K562 (cell line): ENCODE data around the gene TDRD9. TPM values are rescaled to one million over a fixed set of nuclear protein-coding genes. Genes with fewer than 3 reads are reported as not detected.

Experiments used
- ATAC-seq: fragments of 200-7000 bp; cut with Tn5 transposase; 3 replicates; pipeline ENCODE4 v1.9.1; 2020; ENCODE audit warnings: moderate library complexity
- BruUV-seq: library from RNA; stranded (reverse); fragments of 400-500 nt; replicated peaks from 2 replicates; lab custom pipeline; 2021; lab: Mats Ljungman, UMichigan
- CTCF ChIA-PET: fragments of 300-600 bp; formaldehyde crosslinking; extraction: SDS; loops from one replicate; lab custom pipeline; 2021; ENCODE audit warnings: low intra/inter-chr PET ratio; lab: Yijun Ruan, JAX
- POLR2A ChIA-PET: fragments of 300-600, 350-650 bp; sonication (Branson Sonifier 250); formaldehyde crosslinking; extraction: SDS; loops from one replicate; lab custom pipeline; 2021; ENCODE audit warnings: antibody characterized with exemption, inconsistent platforms; lab: Yijun Ruan, JAX
- DNase-seq, 4 experiments: peaks; one replicate each; pipeline versions ENCODE4 v3.0.0 to v3.0.0-alpha.2; 2011 to 2018; ENCODE audit warnings: low spot score in 3 of 4, mixed read lengths in 3 of 4; ENCODE audit errors: extremely low read depth in 1 of 4
- FAIRE-seq: peaks from 2 replicates; lab custom pipeline; 2011; peaks lifted over from hg19 to GRCh38; lab: Jason Lieb, UNC
- H2AFZ ChIP-seq: 2 replicates; pipeline ENCODE4 v1.6.0; 2011; ENCODE audit warnings: low read depth, low read length, control low read depth, inconsistent platforms
- H3K27ac ChIP-seq: fragments of 200-600 bp; 3 replicates; pipeline ENCODE4 v1.8.0; 2011; ENCODE audit warnings: low read depth, mild to moderate bottlenecking, control low read depth, inconsistent platforms, low read length, moderate library complexity, mixed read lengths; ENCODE audit errors: extremely low read depth
- H3K27me3 ChIP-seq, 2 experiments: fragments of 300-600 bp in 1 of 2; 2 replicates in 1 of 2; 3 replicates in 1 of 2; pipeline versions ENCODE4 v1.6.0 to v1.8.0; 2011; ENCODE audit warnings: inconsistent platforms in 2 of 2, low read length in 2 of 2, mild to moderate bottlenecking in 1 of 2, mixed read lengths in 1 of 2, moderate library complexity in 1 of 2; ENCODE audit not compliant: control insufficient read depth in 2 of 2, insufficient read depth in 2 of 2
- H3K36me3 ChIP-seq: fragments of 300-600 bp; 3 replicates; pipeline ENCODE4 v1.8.0; 2011; ENCODE audit warnings: mild to moderate bottlenecking, low read length, inconsistent platforms; ENCODE audit not compliant: control insufficient read depth, insufficient read depth
- H3K4me1 ChIP-seq, 2 experiments: fragments of 200-600 bp in 1 of 2; replicated peaks in 1 of 2; 2 replicates in 1 of 2; 3 replicates in 1 of 2; pipeline versions ENCODE4 v1.5.1 to v1.8.0; 2011; ENCODE audit warnings: inconsistent platforms in 2 of 2, low read length in 2 of 2, mild to moderate bottlenecking in 1 of 2, mixed read lengths in 1 of 2, moderate library complexity in 1 of 2; ENCODE audit not compliant: control insufficient read depth in 2 of 2, insufficient read depth in 2 of 2
- H3K4me2 ChIP-seq: 2 replicates; pipeline ENCODE4 v1.6.1; 2011; ENCODE audit warnings: low read length, control low read depth, inconsistent platforms, mixed read lengths; ENCODE audit not compliant: insufficient read depth
- H3K4me3 ChIP-seq: fragments of 200-600 bp; sonication (generic), shearing (Covaris generic); 2 replicates; pipeline ENCODE4 v1.5.1; 2016; ENCODE audit warnings: control low read depth, inconsistent platforms
- H3K79me2 ChIP-seq: fragments of 200-600 bp; 3 replicates; pipeline ENCODE4 v1.8.0; 2011; ENCODE audit warnings: low read length, inconsistent platforms; ENCODE audit not compliant: control insufficient read depth, insufficient read depth
- H3K9ac ChIP-seq, 2 experiments: 2 replicates each; pipeline versions ENCODE4 v1.6.0 to v1.6.1; 2011; ENCODE audit warnings: low read depth in 2 of 2, low read length in 2 of 2, control low read depth in 1 of 2, inconsistent platforms in 1 of 2, mild to moderate bottlenecking in 1 of 2, mixed read lengths in 1 of 2; ENCODE audit not compliant: insufficient read depth in 1 of 2
- H3K9me1 ChIP-seq: one replicate; pipeline ENCODE4 v1.6.0; 2011; ENCODE audit warnings: inconsistent platforms, mild to moderate bottlenecking, low read length, moderate library complexity; ENCODE audit not compliant: control insufficient read depth, insufficient read depth
- H3K9me3 ChIP-seq: replicated peaks from 2 replicates; pipeline ENCODE4 v1.5.1; 2011; ENCODE audit warnings: low read depth, low read length, inconsistent platforms; ENCODE audit not compliant: control insufficient read depth, insufficient read depth
- H4K20me1 ChIP-seq: replicated peaks from 2 replicates; pipeline ENCODE4 v1.6.1; 2011; ENCODE audit warnings: low read length, inconsistent platforms, mixed read lengths; ENCODE audit not compliant: control insufficient read depth, insufficient read depth
- ARID1B ChIP-seq: fragments of 450-650 bp; IDR thresholded peaks from 2 replicates; pipeline ENCODE4 v1.6.1; 2016; ENCODE audit warnings: antibody characterized with exemption, mild to moderate bottlenecking, inconsistent platforms
- E4F1 ChIP-seq: fragments of 250-450 bp; sonication (Bioruptor Pico); IDR thresholded peaks from 2 replicates; pipeline ENCODE4 v1.5.0; 2021; ENCODE audit warnings: mild to moderate bottlenecking, borderline replicate concordance
- ETS2 ChIP-seq: IDR thresholded peaks from 2 replicates; pipeline ENCODE4 v1.6.1; 2016; ENCODE audit warnings: borderline replicate concordance, missing genetic modification characterization, mild to moderate bottlenecking, moderate library complexity, missing compliant biosample characterization; ENCODE audit not compliant: poor library complexity, severe bottlenecking
- FIP1L1 ChIP-seq: fragments of 200-400 bp; formaldehyde crosslinking; IDR thresholded peaks from 2 replicates; pipeline ENCODE4 v1.6.1; 2018; ENCODE audit warnings: mild to moderate bottlenecking, low read depth, low read length; ENCODE audit not compliant: poor library complexity, severe bottlenecking
- FOXK1 ChIP-seq: sonication (generic); formaldehyde crosslinking; IDR thresholded peaks from 2 replicates; pipeline ENCODE4 v1.8.0; 2022; ENCODE audit warnings: missing genetic modification reagents, mild to moderate bottlenecking, borderline replicate concordance
- PYGO2 ChIP-seq: fragments of 450-650 bp; IDR thresholded peaks from 2 replicates; pipeline ENCODE4 v1.6.1; 2016; ENCODE audit warnings: mild to moderate bottlenecking, missing genetic modification characterization, moderate library complexity, missing compliant biosample characterization
- RFX5 ChIP-seq: IDR thresholded peaks from 2 replicates; pipeline ENCODE4 v1.6.1; 2011; ENCODE audit warnings: low read depth, mild to moderate bottlenecking, improper control_type of control experiment, low read length
- TRIM28 ChIP-seq: fragments of 450-650 bp; IDR thresholded peaks from 2 replicates; pipeline ENCODE4 v1.6.1; 2017
- TSC22D4 ChIP-seq: fragments of 450-650 bp; IDR thresholded peaks from 2 replicates; pipeline ENCODE4 v1.6.1; 2016; ENCODE audit warnings: missing genetic modification characterization, missing biosample characterization, control low read depth
- ZNF717 ChIP-seq: fragments of 250-450 bp; sonication (Bioruptor Pico); IDR thresholded peaks from 2 replicates; pipeline ENCODE4 v1.5.0; 2021
- WGBS: fragments of 100-300 bp; shearing (Covaris generic); methylation state at CpG from one replicate; pipeline ENCODE4 v1.1.6; 2016; ENCODE audit warnings: low coverage, mixed read lengths; ENCODE audit not compliant: insufficient coverage; ENCODE audit errors: missing lambda C conversion rate; 5-methylcytosine and 5-hydroxymethylcytosine counted together
- in situ Hi-C: fragments of 300-500 bp; cut with MboI; formaldehyde crosslinking; loops from 4 replicates; pipeline ENCODE4 v1.15.0; 2018; ENCODE audit warnings: inconsistent platforms, mixed read lengths
- intact Hi-C: fragments of 100-400 bp; cut with micrococcal nuclease; formaldehyde crosslinking; loops from 2 replicates; pipeline ENCODE4 v1.14.2; 2022
- polyA plus RNA-seq, 8 experiments: library from polyadenylated mRNA; depleted of rRNA in 4 of 8; stranded (reverse) in 5 of 8; unstranded in 3 of 8; fragments of >200 nt; fragmentation: Nextera tagmentation in 2 of 8; fragmentation: Illumina TruSeq in 1 of 8; extraction: Ambion mirVana in 2 of 8; extraction: Trizol in 1 of 8; gene quantifications; 2 replicates each; pipeline versions ENCODE4 v1.2.1 to v1.2.3, GENCODE V29; 2011 to 2014; ENCODE audit warnings: inconsistent platforms in 1 of 8, missing spikeins in 1 of 8
- total RNA-seq, 7 experiments: library from RNA; depleted of rRNA in 6 of 7; stranded (reverse); fragments of >200 nt in 6 of 7; fragmentation: Illumina TruSeq in 2 of 7; extraction: Trizol in 2 of 7; gene quantifications; 2 replicates each; pipeline versions ENCODE4 v1.2.1 to v1.2.3, GENCODE V29; 2011 to 2021; ENCODE audit warnings: low replicate concordance in 1 of 7
- TF ChIP-seq, protein P1 (sequence below): sonication (generic); formaldehyde crosslinking; IDR thresholded peaks from 2 replicates; pipeline ENCODE4 v1.8.1; 2023; ENCODE audit warnings: mild to moderate bottlenecking, missing genetic modification reagents

TDRD9 gene
- total and polyA plus RNA-seq, 9 of the 15 experiments (the other 6 are each of a cell fraction or from before 2014, with no cell fraction given): 0.04 to 0.14 (median 0.04) TPM; not detected in 5

DNA sequence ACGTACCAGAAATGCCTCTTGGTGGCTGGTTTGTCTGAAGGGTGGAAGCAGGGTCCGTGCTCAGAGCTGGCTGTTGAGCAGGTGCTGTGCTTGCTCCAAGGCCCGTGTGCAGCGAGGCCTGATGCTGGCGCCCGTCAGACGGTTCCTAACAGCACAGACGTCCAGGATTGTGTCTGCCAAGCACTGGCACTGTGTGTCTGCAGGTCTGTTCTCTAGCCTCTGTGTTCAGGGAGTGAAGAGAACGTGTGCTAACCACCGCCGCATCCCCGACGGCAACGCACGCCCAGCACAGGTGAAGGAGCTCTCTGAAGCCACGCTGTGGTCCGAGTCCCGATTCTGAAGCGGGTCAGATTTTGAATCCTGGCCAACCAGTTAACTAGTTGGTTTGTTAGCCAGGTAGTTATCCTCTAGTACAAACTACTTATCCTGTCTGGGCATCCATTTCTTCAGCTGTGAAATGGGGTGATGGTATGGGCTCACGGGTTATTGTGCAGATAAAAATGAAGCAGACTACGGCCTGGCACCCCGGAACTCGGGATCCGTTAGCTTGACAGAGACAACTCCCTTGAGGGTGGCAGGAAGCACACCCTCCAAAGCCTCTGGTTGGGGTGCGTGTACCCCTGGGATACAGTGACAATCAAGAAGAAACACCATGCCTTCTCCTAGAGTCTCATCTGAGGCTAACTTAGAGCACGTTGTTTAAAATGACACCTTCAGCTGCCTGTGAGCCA lies 18.6 kb upstream of the TDRD9 start:
- H3K4me3 ChIP-seq: no peak overlapping the region
- ATAC-seq: no peak
- H3K79me2 ChIP-seq: no peaks in the 10 kb centered on the region
- WGBS: 86% methylated on average over 24 of the region's 26 CpGs
- no peak overlapping the region for H3K27ac ChIP-seq
- in situ Hi-C loops: loop anchor here (5.0 kb wide), 1 partner anchor 102 kb away; no protein-coding TSS in a partner anchor
- intact Hi-C loops: loop anchor here (5.0 kb wide), 1 partner anchor 102 kb away; no protein-coding TSS in a partner anchor
- no peaks in the 10 kb centered on the region for H3K9me1 ChIP-seq
- no peaks in the 10 kb centered on the region for H4K20me1 ChIP-seq
- DNase-seq: no peak
- no peak overlapping the region for H3K4me2 ChIP-seq
- POLR2A ChIA-PET: interaction anchor here (0.7 to 1.4 kb wide), 5 partner anchors 8 to 32 kb away, joined by 3 to 5 read pairs (median 3); partner anchors contain the start of gene RD3L
- no peaks in the 10 kb centered on the region for H3K9me3 ChIP-seq
- no peak overlapping the region for H2AFZ ChIP-seq
- CTCF ChIA-PET: interaction anchor here (0.5 to 1.6 kb wide), 2 partner anchors 101 to 1216 kb away, joined by 3 to 10 read pairs; no protein-coding TSS in a partner anchor
- 0 out of 4 replicates have a peak overlapping the region, but pooled peaks of 1 of the 2 experiments have one; percentile 8 for H3K9ac ChIP-seq
- H3K36me3 ChIP-seq: peaks cover 34% of the 10 kb centered on the region; the same call in 2 of the 3 replicates
- BruUV-seq: no TSS peak
- no peak for TF ChIP-seq ARID1B
- TF ChIP-seq TRIM28: no peak
- TF ChIP-seq PYGO2 (tag): no peak
- TF ChIP-seq ZNF717 (CRISPR knock-in tag): no peak
- no peak for TF ChIP-seq RFX5
- no peak for TF ChIP-seq ETS2 (tag)
- TF ChIP-seq E4F1 (CRISPR knock-in tag): no peak
- TF ChIP-seq, protein P1, sequence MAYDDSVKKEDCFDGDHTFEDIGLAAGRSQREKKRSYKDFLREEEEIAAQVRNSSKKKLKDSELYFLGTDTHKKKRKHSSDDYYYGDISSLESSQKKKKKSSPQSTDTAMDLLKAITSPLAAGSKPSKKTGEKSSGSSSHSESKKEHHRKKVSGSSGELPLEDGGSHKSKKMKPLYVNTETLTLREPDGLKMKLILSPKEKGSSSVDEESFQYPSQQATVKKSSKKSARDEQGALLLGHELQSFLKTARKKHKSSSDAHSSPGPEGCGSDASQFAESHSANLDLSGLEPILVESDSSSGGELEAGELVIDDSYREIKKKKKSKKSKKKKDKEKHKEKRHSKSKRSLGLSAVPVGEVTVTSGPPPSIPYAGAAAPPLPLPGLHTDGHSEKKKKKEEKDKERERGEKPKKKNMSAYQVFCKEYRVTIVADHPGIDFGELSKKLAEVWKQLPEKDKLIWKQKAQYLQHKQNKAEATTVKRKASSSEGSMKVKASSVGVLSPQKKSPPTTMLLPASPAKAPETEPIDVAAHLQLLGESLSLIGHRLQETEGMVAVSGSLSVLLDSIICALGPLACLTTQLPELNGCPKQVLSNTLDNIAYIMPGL (CRISPR knock-in tag): no peak
- TF ChIP-seq TSC22D4: no peak
- TF ChIP-seq FOXK1: no peak
- TF ChIP-seq FIP1L1: no peak
- H3K27me3 ChIP-seq: no peaks in the 10 kb centered on the region
- peaks cover 0 to 5% of the 10 kb centered on the region in 2 experiments; a peak in 2 of 5 replicates for H3K4me1 ChIP-seq
- no peak for FAIRE-seq
